ENCODE measurements around the gene NMRK1. TPM values are rescaled to one million over a fixed set of nuclear protein-coding genes. Genes with fewer than 3 reads are reported as not detected.

Gene NMRK1
- total RNA-seq, 1 donor from 2014 or later: 8.8 TPM

DNA sequence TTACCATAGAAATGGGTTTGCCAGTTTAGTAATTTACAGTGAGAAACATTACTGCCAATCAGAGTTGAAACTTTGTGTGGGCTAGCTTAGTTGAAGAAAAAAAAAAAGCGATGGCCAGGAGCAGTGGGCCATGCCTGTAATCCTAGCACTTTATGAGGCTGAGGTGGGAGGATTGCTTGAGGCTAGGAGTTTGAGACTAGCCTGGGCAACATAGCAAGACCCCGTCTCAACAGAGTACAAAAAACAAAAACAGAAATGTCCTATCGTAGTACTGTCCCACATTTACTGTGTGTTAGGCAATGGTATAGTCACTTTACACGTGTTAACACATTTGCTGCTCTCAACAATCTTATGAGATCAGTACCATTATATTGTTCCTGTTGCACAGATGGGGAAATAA, 2.6 kb upstream of the NMRK1 start:
- peaks cover 22% of the 10 kb centered on the region for H3K36me3 Mint-ChIP-seq (ENCODE audit: low read depth)
- intact Hi-C loops (cut with micrococcal nuclease): no loop called here
- no peaks in the 10 kb centered on the region for H3K27me3 Mint-ChIP-seq
- ATAC-seq (ENCODE audit: low read depth) (no peak), DNase-seq (no peak)
- TF ChIP-seq, protein P1, sequence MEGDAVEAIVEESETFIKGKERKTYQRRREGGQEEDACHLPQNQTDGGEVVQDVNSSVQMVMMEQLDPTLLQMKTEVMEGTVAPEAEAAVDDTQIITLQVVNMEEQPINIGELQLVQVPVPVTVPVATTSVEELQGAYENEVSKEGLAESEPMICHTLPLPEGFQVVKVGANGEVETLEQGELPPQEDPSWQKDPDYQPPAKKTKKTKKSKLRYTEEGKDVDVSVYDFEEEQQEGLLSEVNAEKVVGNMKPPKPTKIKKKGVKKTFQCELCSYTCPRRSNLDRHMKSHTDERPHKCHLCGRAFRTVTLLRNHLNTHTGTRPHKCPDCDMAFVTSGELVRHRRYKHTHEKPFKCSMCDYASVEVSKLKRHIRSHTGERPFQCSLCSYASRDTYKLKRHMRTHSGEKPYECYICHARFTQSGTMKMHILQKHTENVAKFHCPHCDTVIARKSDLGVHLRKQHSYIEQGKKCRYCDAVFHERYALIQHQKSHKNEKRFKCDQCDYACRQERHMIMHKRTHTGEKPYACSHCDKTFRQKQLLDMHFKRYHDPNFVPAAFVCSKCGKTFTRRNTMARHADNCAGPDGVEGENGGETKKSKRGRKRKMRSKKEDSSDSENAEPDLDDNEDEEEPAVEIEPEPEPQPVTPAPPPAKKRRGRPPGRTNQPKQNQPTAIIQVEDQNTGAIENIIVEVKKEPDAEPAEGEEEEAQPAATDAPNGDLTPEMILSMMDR (IDR thresholded peaks at IDR 0.05): no peak
- H3K4me1 Mint-ChIP-seq: peaks cover 68% of the 10 kb centered on the region
- peak overlapping the region; percentile 24 for H3K4me3 Mint-ChIP-seq
- H3K27ac Mint-ChIP-seq: no peak overlapping the region
- no peaks in the 10 kb centered on the region for H3K9me3 Mint-ChIP-seq
- CTCF ChIA-PET: interaction anchor here (0.6 to 1.3 kb wide), 2 partner anchors 13 to 139 kb away, joined by 4 read pairs; no protein-coding TSS in a partner anchor
- POLR2A ChIA-PET: interaction anchor here (1.4 to 6.1 kb wide), 2 partner anchors 63 to 64 kb away, joined by 4 to 82 read pairs; partner anchors contain the start of gene CARNMT1

DNA sequence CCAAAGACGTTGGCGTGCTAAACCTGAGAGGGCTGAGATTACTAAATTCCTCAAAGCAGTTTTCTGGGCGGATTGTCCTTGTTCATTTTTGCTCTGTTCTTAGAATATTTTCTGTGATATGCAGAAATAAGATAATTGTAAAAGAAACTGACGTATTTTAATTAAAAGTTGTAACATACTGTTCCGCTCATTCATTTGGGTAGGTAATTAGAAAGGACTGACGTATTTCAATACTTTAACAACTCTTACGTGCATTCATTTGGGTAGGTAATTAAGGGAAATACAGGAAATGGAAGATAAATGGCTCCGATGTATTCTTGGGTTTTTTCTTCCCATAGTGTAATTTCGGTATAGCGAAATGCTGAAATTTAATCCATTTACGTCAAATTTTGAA, 1.4 kb upstream of the NMRK1 start:
- H3K36me3 Mint-ChIP-seq (ENCODE audit: low read depth): peaks cover 18% of the 10 kb centered on the region
- intact Hi-C loops (cut with micrococcal nuclease): loop anchor here (1.0 to 5.0 kb wide), 5 partner anchors 36 to 1368 kb away; partner anchors contain the start of genes GCNT1, RFK and RORB
- TF ChIP-seq, protein P1 (IDR thresholded peaks at IDR 0.05): no peak
- peak overlapping the region; percentile 96 for H3K4me3 Mint-ChIP-seq
- peak overlapping the region; percentile 88 for H3K27ac Mint-ChIP-seq
- POLR2A ChIA-PET: interaction anchor here (1.2 to 6.1 kb wide), 3 partner anchors 34 to 137 kb away, joined by 3 to 82 read pairs (median 28); partner anchors contain the start of genes C9orf40 and CARNMT1
- H3K27me3 Mint-ChIP-seq: no peaks in the 10 kb centered on the region
- H3K9me3 Mint-ChIP-seq: no peaks in the 10 kb centered on the region
- no peak for ATAC-seq (ENCODE audit: low read depth)
- CTCF ChIA-PET: interaction anchor here (1.3 to 3.2 kb wide), 3 partner anchors 12 to 315 kb away, joined by 4 to 19 read pairs (median 4); partner anchors contain the start of gene CARNMT1
- no peak for DNase-seq
- peaks cover 59% of the 10 kb centered on the region for H3K4me1 Mint-ChIP-seq

DNA sequence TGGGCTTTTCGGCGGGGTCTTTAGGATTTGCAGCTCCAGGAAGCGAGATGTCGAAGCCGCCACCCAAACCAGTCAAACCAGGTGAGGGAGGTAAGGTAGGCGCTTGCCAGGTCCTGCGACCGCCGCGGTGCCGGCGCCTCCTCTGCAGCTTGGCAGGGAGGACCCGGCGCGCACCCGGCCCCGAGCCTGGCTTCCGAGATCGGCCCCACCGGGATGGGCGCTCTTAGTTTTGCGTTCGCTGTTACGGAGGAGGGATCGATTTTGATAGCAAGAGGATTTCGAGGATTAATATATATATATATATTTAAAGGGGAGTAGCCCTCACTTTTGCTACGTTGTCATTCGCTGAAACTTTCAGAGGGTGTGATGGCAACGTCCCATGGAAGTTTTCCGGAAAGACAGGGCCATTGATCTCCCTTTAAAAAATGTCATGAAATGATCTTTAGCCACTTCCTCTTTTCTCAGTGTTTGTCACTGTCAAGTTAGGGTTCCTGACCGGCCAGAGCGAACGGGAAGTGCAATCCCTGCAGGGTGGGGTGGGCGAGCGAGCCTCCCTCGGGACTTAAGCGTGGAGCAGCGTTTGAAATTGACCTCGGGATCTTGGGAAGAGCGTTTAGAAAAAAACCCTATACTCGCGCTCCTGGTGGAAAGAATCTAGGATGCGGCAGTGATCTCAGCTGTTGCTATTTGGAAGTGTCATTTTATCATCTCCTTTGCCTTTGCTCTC, 854 bp upstream of the NMRK1 start:
- H3K27me3 Mint-ChIP-seq: no peaks in the 10 kb centered on the region
- CTCF ChIA-PET: interaction anchor here (1.3 to 3.2 kb wide), 5 partner anchors 11 to 315 kb away, joined by 4 to 19 read pairs (median 5); partner anchors contain the start of genes C9orf40 and CARNMT1
- TF ChIP-seq, protein P1 (IDR thresholded peaks at IDR 0.05): no peak
- POLR2A ChIA-PET: interaction anchor here (0.6 to 6.1 kb wide), 8 partner anchors 19 to 137 kb away, joined by 3 to 82 read pairs (median 8); partner anchors contain the start of genes C9orf40 and CARNMT1
- DNase-seq: peak; percentile 40
- H3K4me1 Mint-ChIP-seq: peaks cover 53% of the 10 kb centered on the region
- peak overlapping the region; percentile 88 for H3K27ac Mint-ChIP-seq
- peaks cover 17% of the 10 kb centered on the region for H3K36me3 Mint-ChIP-seq (ENCODE audit: low read depth)
- H3K4me3 Mint-ChIP-seq: peak overlapping the region; percentile 96
- intact Hi-C loops (cut with micrococcal nuclease): loop anchor here (1.0 to 5.0 kb wide), 8 partner anchors 12 to 1368 kb away; partner anchors contain the start of genes C9orf40, CARNMT1, GCNT1 and RFK
- H3K9me3 Mint-ChIP-seq: no peaks in the 10 kb centered on the region
- ATAC-seq (ENCODE audit: low read depth): peak; percentile 22

DNA sequence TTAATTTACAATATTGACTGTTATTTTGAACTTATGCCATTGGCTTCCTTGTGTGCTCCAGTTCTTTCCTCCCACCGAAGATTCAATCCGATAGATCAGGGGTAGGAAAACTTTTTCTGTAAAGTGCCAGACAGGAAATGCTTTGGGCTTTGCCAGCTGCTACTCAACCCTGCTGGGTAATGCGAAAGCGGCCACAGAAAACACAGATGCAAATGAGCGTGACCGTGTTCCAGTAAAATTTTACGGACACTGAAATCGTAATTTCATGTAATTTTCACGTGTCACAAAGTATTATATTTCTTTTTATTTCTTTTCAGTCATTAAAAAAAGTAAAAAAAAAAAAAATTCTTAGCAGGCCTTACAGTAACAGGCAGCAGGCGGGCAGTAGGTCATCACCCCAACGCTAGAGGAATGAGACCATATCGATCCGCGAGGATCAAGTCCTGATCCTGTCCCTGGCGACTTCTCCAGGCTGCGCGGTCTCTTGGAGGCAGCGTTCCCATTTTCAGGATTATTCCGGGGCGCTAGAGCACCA, 599 bp downstream of the NMRK1 start:
- ChIA-PET CTCF (interaction anchor here (0.8 to 3.2 kb wide), 4 partner anchors 60 to 315 kb away, joined by 4 to 19 read pairs (median 7); partner anchors contain the start of genes C9orf40 and CARNMT1), POLR2A (interaction anchor here (0.7 to 6.1 kb wide), 7 partner anchors 33 to 221 kb away, joined by 3 to 82 read pairs (median 8); partner anchors contain the start of genes C9orf40 and CARNMT1)
- Mint-ChIP-seq H3K36me3 (ENCODE audit: low read depth) (peaks cover 14% of the 10 kb centered on the region), H3K27me3 (no peaks in the 10 kb centered on the region), H3K27ac (peak overlapping the region; percentile 86), H3K4me1 (peaks cover 44% of the 10 kb centered on the region), H3K4me3 (peak overlapping the region; percentile 93), H3K9me3 (no peaks in the 10 kb centered on the region)
- ATAC-seq (ENCODE audit: low read depth): no peak
- no peak for DNase-seq
- intact Hi-C loops (cut with micrococcal nuclease): loop anchor here (5.0 kb wide), 3 partner anchors 590 to 1370 kb away; partner anchors contain the start of genes GCNT1, RFK and RORB
- TF ChIP-seq, protein P1 (IDR thresholded peaks at IDR 0.05): no peak
